Suppressor macrophage treated with lipopolysaccharide for 4 hours (primary cell): ENCODE results near the gene AARS2.
"Not testable (repeated sequence)": the region's sequence is repeated elsewhere in the genome, so short reads cannot be mapped to it uniquely, and the experiment has no call there.

Experiments
- DNase-seq: peaks from one replicate; pipeline ENCODE4 v3.0.0-alpha.2; 2020

Gene AARS2

DNA sequence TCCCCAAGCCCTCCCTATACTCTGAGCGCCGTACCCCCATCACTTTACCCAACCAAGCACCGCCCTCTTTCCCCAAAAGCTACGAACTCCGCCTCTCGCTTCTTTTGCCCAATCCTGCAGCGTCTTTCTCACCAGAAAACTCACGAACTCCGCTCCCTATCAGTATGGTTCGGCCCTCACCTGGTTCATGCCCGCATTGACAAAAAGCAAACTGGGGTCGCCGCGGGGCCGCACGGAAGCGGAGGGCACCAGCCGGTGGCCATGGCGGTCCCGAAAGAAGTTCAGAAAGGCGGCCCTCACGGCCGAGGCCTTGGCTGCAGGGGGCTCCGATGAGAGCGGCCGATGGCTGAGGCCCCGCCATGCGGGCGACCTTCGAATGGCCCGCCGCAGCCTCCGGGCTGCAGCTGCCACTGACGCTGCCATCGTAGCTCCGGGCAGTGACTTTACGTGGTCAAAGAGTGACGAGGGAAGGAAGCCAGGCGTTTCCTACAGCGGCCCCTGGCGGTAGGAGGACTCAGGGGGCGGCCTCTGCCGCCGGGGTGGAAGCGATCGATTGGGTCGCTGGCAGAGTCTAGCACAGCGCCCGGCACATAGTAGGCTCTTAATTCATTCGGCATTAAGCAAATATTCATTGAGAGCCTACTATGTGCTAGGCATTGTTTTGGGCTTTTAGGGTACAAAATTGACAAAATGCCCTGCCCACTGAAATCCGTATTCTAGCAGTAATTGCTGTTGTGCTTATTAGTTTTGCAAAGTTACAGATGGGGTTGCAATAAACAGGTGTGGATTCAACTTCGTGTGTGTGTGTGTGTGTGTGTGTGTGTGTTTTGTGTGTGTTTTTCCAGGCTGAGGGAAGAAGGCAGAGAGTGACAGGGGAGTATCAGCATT is at the start of gene AARS2:
Gene AARS2 (minus strand): TSS at position 447 of the 888 bp plus-strand sequence. CDS start 24 bp downstream, at position 423.
- peak; percentile 95 for DNase-seq

- DNase-seq, result no peak
Observed at GRCh38 chr6:44361947-44362346, 48.8 kb upstream of the AARS2 start.

- DNase-seq, result no peak
Observed at GRCh38 chr6:44359973-44360372, 46.8 kb upstream of the AARS2 start.

GRCh38 chr6:44356487-44356886 is 43.3 kb upstream of the AARS2 start:
- DNase-seq, result peak; percentile 37

DNA sequence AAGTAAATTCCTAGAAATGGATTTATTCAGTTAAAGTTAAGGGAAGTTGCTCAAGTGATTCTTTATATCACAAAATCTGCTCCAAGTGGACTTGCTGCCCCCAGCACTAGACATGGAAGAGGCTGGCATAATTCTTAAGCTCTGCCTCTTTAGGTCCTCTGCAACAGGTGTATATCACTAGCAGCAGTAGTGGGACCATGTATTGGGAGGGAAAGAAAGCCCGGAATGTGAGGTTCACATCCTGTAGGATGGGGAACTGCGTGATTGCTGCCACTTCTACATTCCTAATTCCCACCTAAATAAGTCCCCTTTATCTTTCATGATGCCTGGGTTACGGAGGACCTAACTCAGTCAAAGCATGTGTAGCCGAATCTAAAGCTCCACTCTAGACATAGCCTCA is 42.5 kb upstream of the AARS2 start:
- DNase-seq, result no peak

GRCh38 chr6:44353336-44353735 is 40.2 kb upstream of the AARS2 start:
- no peak for DNase-seq

- DNase-seq, result no peak
Observed at GRCh38 chr6:44352259-44352658, 39.1 kb upstream of the AARS2 start.

GRCh38 chr6:44350650-44350994 is 37.5 kb upstream of the AARS2 start:
- not testable (repeated sequence) for DNase-seq

DNA sequence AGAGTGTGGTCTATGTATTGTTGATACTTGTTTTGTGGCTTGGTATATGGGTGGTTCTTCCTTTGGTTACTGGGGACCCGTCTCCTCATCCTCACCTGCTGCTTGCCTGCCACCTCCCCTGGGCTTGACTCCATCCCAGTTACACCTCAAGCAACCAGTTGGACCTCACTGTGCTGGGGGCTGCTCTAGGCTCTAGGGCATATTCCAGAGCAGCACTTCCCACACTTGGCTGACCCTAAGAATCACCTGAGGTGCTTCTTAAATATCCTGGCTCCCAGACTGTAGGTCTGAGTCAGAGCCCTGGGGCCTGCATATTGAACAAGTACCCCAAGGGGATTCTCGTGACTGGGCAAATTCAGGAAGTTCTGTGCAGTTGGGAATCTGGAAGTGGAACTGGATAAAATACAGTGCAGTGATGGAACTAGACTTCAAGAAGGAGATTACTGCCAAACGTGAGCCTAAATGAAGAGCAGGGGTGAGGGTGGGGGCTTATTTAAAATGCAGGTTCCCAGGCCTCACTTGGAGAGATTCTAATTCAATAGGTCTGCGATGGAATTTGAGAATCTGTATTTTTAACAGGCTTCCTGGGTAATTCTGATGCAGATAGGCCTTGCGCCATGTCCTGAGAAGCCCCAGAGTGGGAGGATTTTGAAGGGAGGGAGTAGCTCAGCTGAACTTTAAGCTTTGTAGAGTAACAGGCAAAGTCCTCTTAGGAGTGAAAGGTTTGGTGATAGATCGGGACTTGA is 36.9 kb upstream of the AARS2 start:
- DNase-seq, result peak; percentile 53

GRCh38 chr6:44346818-44347217 is 33.7 kb upstream of the AARS2 start:
- DNase-seq, result not testable (repeated sequence)

DNA sequence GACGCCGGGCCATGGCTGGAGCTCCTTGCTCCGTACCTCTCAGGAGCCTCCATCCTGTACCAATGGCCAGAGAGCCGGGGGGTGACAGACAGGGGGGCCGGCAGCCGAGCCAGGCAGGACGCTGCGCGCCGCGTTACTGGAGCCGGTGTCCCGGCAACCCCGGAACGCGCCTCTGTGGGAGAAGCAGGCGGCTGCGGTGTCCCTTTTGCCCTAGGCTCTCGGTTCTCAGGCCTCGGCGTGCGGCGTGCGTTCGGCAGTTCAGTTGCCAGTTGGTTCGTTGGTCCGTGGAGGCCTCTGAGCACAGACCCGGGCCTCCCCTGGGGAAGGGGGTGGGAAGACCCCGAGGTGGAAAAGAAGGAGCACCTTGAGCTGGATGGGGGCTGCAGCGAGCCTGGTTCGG is 29.3 kb upstream of the AARS2 start, which contains the start of gene SPATS1:
Gene SPATS1 (plus strand): TSS at position 162 of the 400 bp plus-strand sequence. CDS start 446 bp downstream, outside the sequence.
- peak; percentile 31 for DNase-seq

DNA sequence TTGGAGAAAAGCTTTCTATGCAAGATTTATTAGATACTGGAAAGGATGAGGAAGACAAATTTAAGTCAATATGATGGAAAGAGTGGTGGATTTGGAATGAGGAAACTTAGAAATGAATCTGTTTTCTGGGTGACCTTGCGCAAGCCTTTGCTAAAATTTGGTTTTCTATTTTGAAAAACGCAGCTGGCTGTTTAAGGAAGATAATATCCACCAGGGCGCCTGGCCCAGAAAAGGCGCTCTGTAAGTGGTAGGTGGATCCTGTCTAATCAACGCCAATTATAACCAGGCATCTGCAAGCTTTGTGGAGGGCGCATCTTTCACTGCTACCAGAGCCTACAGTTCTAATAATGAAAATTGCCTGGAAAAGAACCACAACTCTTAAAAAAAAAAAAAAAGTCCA is 28.9 kb upstream of the AARS2 start:
- DNase-seq, result peak; percentile 30

- DNase-seq, result no peak
Observed at GRCh38 chr6:44341095-44341890, 28.1 kb upstream of the AARS2 start.

DNA sequence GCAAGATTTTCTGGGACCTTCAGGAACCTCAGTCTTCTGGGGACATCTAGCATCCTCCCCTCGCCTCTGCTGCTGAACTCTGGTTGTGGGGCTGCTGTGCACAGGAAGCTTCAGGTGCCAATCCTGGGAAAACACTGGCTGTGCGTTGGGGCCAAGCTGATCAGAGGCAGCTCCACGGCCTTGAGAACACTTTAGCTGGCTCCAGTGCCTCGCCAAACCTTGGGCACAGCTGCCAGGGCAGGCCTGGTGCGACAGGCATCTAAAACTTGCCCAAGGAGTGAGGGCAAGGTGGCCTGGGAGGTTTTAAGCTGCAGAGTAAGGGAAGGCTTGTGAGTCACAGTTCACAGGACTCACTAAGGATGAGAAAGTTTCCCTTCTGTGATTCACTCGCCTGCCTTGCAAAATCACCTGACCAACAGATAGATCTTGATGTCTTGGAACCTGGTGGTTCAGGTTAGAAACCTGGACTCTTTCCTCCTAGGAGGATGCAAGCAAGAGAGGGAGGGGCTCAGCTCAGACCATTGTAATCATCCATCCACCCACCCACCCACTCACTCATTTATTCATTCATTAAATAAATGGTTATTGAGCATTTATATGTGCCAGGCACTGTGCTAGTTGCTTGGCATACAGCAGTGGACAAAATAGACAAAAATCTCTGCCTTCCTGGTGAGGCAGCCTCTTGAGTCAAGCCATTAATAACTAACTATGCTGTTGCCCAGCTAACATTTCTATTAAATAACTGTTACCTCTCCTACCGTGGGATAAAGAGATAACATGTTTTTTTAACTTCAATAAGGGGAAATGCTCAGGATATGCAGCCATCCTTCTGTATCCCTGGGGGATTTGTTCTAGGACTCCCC is 26.8 kb upstream of the AARS2 start:
- DNase-seq, result no peak

DNA sequence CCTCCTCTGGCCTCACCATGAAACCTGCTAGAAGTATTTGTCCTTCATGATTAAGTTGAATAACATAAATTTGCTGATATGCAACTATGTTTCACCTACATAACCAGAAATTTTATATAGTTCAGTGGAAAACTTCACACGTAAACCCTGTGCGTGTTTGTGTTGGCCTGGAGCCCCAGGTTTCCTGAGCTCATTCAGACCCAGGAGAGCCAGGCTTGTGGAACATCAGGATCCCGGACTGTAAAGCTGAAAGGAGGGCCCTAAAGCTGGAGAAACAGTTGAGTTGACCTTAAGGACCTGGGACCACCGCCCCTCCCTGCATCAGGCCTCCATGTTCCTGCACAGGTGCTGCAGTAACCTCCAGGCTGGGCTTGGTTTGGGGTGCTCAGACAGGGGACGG is 26.2 kb upstream of the AARS2 start:
- DNase-seq, result no peak

GRCh38 chr6:44338228-44339122 is 25.3 kb upstream of the AARS2 start:
- DNase-seq, result peak; percentile 82

DNA sequence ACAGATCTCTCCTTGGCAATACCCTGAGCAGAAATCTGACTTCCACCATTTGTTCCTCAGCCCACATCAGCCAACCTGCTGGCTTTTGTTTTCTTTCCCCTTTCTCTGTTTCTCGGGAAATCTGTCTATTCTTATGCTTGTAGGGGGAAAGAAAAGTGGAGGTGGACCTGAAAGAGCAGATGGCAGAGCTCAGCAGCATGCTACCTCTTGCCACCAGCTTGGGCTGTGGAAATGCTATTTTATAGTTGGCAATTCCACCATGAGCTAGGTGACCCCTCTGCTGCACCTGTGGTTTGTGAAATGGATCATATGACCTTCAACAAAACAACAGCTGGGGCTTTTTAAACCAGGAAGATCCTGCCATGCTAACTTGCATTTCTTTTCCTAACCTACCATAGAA is 22.5 kb upstream of the AARS2 start:
- no peak for DNase-seq

DNA sequence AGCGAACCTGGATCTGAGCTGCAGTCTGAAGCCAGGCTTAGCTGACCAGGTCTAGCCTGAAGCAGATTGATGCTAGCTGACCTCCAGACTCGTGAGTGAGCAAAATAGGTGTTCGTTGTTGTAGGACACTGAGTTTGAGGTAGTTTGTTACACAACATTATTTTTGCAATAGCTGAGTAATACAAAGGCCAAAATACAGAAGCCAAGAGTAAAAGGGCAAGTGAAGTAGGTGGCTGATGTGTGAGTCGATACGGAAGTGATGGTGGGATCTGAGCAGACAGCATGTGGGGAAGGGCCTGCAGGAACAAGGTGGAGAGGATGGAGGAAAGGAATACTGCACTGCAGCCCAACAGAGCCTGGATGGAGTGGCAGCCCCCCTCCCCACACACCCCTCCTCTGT is 20.8 kb upstream of the AARS2 start:
- DNase-seq, result peak; percentile 67

- DNase-seq, result peak; percentile 56
Observed at GRCh38 chr6:44333273-44333919, 20.2 kb upstream of the AARS2 start.

GRCh38 chr6:44332585-44332984 is 19.4 kb upstream of the AARS2 start:
- DNase-seq, result no peak

DNA sequence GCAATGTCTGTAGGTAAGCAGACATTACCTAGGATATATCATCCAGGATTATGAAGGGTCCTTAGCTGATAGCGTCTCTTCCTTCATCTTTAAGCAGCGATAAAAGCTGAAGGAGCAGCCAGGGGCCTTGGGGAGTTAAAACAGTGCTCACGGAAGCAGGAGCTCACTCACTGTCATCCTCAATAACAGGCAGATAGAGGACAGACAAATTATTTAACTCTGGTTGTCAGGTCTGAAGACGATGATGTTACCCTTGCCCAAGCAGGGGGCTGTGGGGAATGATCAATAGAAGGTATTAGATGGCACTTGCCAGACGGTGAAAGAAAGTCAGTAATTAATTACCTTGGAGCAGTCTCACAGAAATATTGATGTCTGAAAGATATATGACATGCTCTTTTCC is 16.7 kb upstream of the AARS2 start:
- no peak for DNase-seq
